ENCODE measurements around the gene PSMB3.

DNA sequence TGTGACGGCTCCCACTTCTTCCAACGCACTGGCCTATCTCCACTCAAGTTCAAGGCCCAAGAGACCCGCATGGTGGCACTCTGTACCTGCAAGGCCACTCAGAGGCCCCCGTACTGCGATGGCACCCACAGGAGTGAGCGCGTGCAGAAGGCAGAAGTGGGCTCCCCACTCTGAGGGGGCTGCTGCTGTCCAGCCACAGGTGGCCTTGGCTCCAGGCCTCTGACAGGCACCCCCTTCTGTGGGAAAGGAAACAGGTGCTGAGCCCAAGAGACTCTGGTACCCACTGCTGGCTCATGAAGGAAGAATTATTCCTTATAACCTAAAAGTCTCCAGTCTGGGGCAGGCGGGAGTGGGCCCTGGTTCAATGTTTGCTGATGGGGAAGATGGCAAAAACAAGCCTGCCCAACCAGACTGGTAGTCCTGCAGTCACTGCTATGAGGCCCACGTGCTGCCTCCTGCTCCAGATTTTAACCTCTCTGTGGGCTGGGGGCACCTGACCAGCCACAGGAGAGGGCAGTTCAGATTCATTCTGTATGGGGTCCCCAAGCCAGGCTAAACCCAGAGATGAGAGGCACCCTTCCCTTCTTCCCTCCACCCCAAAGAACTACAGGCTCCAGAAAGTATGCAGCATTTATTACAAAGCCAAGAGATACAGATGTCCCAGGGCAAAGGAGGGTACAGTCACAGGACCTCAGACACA lies 19.1 kb upstream of the PSMB3 start:
- TF ChIP-seq, protein P1, sequence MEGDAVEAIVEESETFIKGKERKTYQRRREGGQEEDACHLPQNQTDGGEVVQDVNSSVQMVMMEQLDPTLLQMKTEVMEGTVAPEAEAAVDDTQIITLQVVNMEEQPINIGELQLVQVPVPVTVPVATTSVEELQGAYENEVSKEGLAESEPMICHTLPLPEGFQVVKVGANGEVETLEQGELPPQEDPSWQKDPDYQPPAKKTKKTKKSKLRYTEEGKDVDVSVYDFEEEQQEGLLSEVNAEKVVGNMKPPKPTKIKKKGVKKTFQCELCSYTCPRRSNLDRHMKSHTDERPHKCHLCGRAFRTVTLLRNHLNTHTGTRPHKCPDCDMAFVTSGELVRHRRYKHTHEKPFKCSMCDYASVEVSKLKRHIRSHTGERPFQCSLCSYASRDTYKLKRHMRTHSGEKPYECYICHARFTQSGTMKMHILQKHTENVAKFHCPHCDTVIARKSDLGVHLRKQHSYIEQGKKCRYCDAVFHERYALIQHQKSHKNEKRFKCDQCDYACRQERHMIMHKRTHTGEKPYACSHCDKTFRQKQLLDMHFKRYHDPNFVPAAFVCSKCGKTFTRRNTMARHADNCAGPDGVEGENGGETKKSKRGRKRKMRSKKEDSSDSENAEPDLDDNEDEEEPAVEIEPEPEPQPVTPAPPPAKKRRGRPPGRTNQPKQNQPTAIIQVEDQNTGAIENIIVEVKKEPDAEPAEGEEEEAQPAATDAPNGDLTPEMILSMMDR (conservative IDR thresholded peaks at IDR 0.05 in 1 of 2, IDR thresholded peaks at IDR 0.05 in 1 of 2; ENCODE audit: extremely low read depth in 1 of 2, insufficient read depth in 1 of 2, low read depth in 1 of 2, low read length in 2 of 2) = no peak
- no peak for TF ChIP-seq EZH2 (IDR thresholded peaks at IDR 0.05; ENCODE audit: borderline replicate concordance, low read length)
